ENCODE data around the gene NDUFB4.

- TF ChIP-seq EZH2 (IDR thresholded peaks at IDR 0.05; ENCODE audit: insufficient read depth, poor library complexity, severe bottlenecking) = no peak
- TF ChIP-seq EZH2phosphoT487 (IDR thresholded peaks at IDR 0.05; ENCODE audit: insufficient read depth, low read depth) = no peak
Observed at GRCh38 chr3:120615847-120616609, 19.9 kb downstream of the NDUFB4 start.

All from GM23248 (cell line).